ENCODE measurements around the gene EIF4A2.
"Not testable (repeated sequence)": the region's sequence is repeated elsewhere in the genome, so short reads cannot be mapped to it uniquely, and the experiment has no call there.

EIF4A2 gene

DNA sequence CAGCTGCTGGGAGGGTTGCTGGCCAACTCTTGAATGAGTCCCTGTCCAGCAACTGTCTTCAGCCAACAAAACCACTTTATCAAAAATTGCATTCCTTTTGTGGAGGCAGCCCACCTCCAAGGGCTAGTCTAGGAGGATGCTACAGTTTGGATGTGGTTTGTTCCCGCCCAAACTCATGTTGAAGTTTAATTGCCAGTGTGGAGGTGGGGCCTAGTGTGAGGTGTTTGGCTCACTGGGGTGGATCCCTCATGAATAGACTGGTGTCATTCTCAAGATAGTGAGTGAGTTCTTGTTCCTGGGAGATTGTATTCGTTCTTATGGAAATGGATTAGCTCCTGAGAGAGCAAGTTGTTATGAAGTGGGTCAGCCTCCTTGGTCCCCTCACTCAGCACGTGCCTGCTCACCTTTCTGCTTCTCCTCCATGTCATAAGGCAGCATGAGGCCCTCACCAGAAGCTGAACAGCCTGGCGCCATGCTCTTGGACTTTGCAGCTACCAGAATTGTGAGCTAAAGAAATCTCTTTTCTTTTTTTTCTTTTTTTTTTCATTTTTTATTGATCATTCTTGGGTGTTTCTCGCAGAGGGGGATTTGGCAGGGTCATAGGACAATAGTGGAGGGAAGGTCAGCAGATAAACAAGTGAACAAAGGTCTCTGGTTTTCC is 27.1 kb downstream of the EIF4A2 start:
- no peak overlapping the region for H3K4me3 Mint-ChIP-seq
- H3K4me1 Mint-ChIP-seq: peaks cover 19% of the 10 kb centered on the region
- H3K27ac Mint-ChIP-seq: no peak overlapping the region
- DNase-seq: no peak
- peaks cover 8% of the 10 kb centered on the region for H3K27me3 Mint-ChIP-seq (ENCODE audit: low read depth, poor library complexity)
- peaks cover 3% of the 10 kb centered on the region for H3K9me3 Mint-ChIP-seq
- no peak for TF ChIP-seq CTCF (IDR thresholded peaks at IDR 0.05)
- no peaks in the 10 kb centered on the region for H3K36me3 Mint-ChIP-seq (ENCODE audit: low read depth)

DNA sequence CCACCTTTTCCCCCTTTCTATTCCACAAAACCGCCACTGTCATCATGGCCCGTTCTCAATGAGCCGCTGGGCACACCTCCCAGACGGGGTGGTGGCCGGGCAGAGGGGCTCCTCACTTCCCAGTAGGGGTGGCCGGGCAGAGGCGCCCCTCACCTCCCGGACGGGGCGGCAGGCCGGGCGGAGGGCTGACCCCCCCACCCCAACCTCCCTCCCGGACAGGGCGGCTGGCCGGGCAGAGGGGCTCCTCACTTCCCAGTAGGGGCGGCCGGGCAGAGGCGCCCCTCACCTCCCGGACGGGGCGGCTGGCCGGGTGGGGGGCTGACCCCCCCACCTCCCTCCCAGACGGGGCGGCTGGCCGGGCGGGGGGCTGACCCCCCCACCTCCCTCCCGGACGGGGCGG is 27.9 kb downstream of the EIF4A2 start:
- not testable (repeated sequence) for H3K4me3 Mint-ChIP-seq, DNase-seq

GRCh38 chr3:186814100-186814499 is 30.7 kb downstream of the EIF4A2 start:
- peaks cover 15% of the 10 kb centered on the region for H3K4me1 Mint-ChIP-seq
- no peaks in the 10 kb centered on the region for H3K36me3 Mint-ChIP-seq (ENCODE audit: low read depth)
- no peak overlapping the region for H3K4me3 Mint-ChIP-seq
- H3K27me3 Mint-ChIP-seq (ENCODE audit: low read depth, poor library complexity): peaks cover 8% of the 10 kb centered on the region
- no peak for DNase-seq
- no peak overlapping the region for H3K27ac Mint-ChIP-seq
- H3K9me3 Mint-ChIP-seq: peaks cover 3% of the 10 kb centered on the region
- TF ChIP-seq CTCF (IDR thresholded peaks at IDR 0.05): no peak

More for the DNA sequence above, 27.9 kb downstream of the EIF4A2 start:
- peaks cover 22% of the 10 kb centered on the region for H3K4me1 Mint-ChIP-seq
- H3K27ac Mint-ChIP-seq; H3K9me3 Mint-ChIP-seq; H3K36me3 Mint-ChIP-seq (ENCODE audit: low read depth); H3K27me3 Mint-ChIP-seq (ENCODE audit: low read depth, poor library complexity): not testable (repeated sequence)

- H3K36me3 Mint-ChIP-seq (ENCODE audit: low read depth): no peaks in the 10 kb centered on the region
- no peak for DNase-seq
- H3K4me3 Mint-ChIP-seq: no peak overlapping the region
- peaks cover 7% of the 10 kb centered on the region for H3K27me3 Mint-ChIP-seq (ENCODE audit: low read depth, poor library complexity)
- H3K4me1 Mint-ChIP-seq: peaks cover 15% of the 10 kb centered on the region
- TF ChIP-seq CTCF (IDR thresholded peaks at IDR 0.05): no peak
- peaks cover 3% of the 10 kb centered on the region for H3K9me3 Mint-ChIP-seq
- no peak overlapping the region for H3K27ac Mint-ChIP-seq
These were observed 32.1 kb downstream of the EIF4A2 start for GRCh38 chr3:186815435-186815834.

- peaks cover 3% of the 10 kb centered on the region for H3K27me3 Mint-ChIP-seq (ENCODE audit: low read depth, poor library complexity)
These were observed 35.1 kb downstream of the EIF4A2 start for GRCh38 chr3:186818516-186818915.

GRCh38 chr3:186818956-186819355 is 35.6 kb downstream of the EIF4A2 start:
- Mint-ChIP-seq H3K27me3 (ENCODE audit: low read depth, poor library complexity) (peaks cover 2% of the 10 kb centered on the region), H3K9me3 (no peaks in the 10 kb centered on the region), H3K36me3 (ENCODE audit: low read depth) (no peaks in the 10 kb centered on the region), H3K27ac (no peak overlapping the region), H3K4me1 (peaks cover 17% of the 10 kb centered on the region), H3K4me3 (no peak overlapping the region)
- DNase-seq: no peak
- no peak for TF ChIP-seq CTCF (IDR thresholded peaks at IDR 0.05)

More at GRCh38 chr3:186818516-186818915, 35.1 kb downstream of the EIF4A2 start:
- no peak for DNase-seq
- H3K36me3 Mint-ChIP-seq (ENCODE audit: low read depth): no peaks in the 10 kb centered on the region
- no peak overlapping the region for H3K4me3 Mint-ChIP-seq
- peaks cover 15% of the 10 kb centered on the region for H3K4me1 Mint-ChIP-seq
- H3K9me3 Mint-ChIP-seq: no peaks in the 10 kb centered on the region
- TF ChIP-seq CTCF (IDR thresholded peaks at IDR 0.05): no peak
- no peak overlapping the region for H3K27ac Mint-ChIP-seq
